Measurements from ENCODE around the gene NKAIN2.
A peak's percentile ranks its signal among the peaks of the same experiment; 100 is the strongest.

The NKAIN2 gene

DNA sequence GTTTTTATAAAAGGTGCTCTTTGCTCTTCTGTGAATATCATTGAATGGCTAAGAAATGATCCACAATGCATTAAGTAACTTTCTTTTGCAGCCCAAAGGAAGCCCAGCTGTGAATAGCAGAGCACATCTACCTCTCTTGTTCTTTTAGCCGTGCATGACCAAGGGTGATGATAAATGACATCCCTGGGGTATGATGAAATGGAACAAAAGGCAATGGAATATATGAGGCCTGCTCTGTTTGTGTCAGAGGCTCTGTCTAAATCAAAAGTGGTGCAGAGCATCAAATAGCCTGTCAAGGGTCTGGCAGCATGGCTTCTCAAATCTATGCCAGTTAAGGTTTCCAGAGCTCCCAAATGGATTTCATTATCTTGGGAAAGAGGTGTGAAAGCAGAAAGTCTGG is 796.0 kb downstream of the NKAIN2 start:
- no peak overlapping the region for H3K4me3 ChIP-seq (ENCODE audit: low read length)
- H3K4me1 ChIP-seq (ENCODE audit: insufficient read depth, low read length), result peaks cover under 1% of the 10 kb centered on the region
- H3K36me3 ChIP-seq (ENCODE audit: insufficient read depth, low read length), result no peaks in the 10 kb centered on the region
- H2AFZ ChIP-seq (ENCODE audit: low read depth, low read length), result no peak overlapping the region
- H3K27me3 ChIP-seq (ENCODE audit: insufficient read depth, low read length), result no peaks in the 10 kb centered on the region
- H3K9me3 ChIP-seq (ENCODE audit: low read length), result no peaks in the 10 kb centered on the region

- Histone ChIP-seq H2AFZ (ENCODE audit: low read depth, low read length) (no peak overlapping the region), H3K4me3 (ENCODE audit: low read length) (no peak overlapping the region), H3K36me3 (ENCODE audit: insufficient read depth, low read length) (no peaks in the 10 kb centered on the region), H3K9me3 (ENCODE audit: low read length) (no peaks in the 10 kb centered on the region), H3K4me1 (ENCODE audit: insufficient read depth, low read length) (peaks cover 2% of the 10 kb centered on the region), H3K27me3 (ENCODE audit: insufficient read depth, low read length) (no peaks in the 10 kb centered on the region)
These were observed 801.1 kb downstream of the NKAIN2 start for GRCh38 chr6:124604719-124605118.

- peaks cover 2% of the 10 kb centered on the region for H3K4me1 ChIP-seq (ENCODE audit: insufficient read depth, low read length)
- no peak overlapping the region for H2AFZ ChIP-seq (ENCODE audit: low read depth, low read length)
- H3K4me3 ChIP-seq (ENCODE audit: low read length), result no peak overlapping the region
- H3K27me3 ChIP-seq (ENCODE audit: insufficient read depth, low read length), result no peaks in the 10 kb centered on the region
- H3K9me3 ChIP-seq (ENCODE audit: low read length), result no peaks in the 10 kb centered on the region
- no peaks in the 10 kb centered on the region for H3K36me3 ChIP-seq (ENCODE audit: insufficient read depth, low read length)
These were observed 803.5 kb downstream of the NKAIN2 start for GRCh38 chr6:124607119-124607627.

DNA sequence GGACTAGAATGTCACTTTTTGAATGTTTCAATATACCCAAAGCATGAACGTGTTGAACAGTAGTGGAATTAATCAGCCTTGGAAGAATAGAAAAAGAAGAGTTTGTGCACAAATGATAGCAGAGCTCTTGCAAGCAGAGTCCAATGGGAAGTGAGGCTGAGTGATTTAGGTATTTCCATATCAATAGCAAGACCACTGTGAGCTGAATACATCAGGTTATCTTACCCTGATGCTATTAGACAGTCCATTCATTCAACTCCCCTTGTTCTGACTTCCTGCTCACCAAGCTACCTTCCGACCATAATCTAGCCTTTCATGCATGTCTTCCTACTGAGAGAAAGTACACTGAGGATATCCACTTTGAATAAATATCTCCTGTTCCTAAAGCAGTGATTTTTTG is 809.4 kb downstream of the NKAIN2 start:
- Histone ChIP-seq H3K36me3 (ENCODE audit: insufficient read depth, low read length) (no peaks in the 10 kb centered on the region), H3K4me1 (ENCODE audit: insufficient read depth, low read length) (peaks cover 12% of the 10 kb centered on the region), H3K9me3 (ENCODE audit: low read length) (no peaks in the 10 kb centered on the region), H3K4me3 (ENCODE audit: low read length) (no peak overlapping the region), H2AFZ (ENCODE audit: low read depth, low read length) (peak overlapping the region; percentile 33), H3K27me3 (ENCODE audit: insufficient read depth, low read length) (no peaks in the 10 kb centered on the region)

DNA sequence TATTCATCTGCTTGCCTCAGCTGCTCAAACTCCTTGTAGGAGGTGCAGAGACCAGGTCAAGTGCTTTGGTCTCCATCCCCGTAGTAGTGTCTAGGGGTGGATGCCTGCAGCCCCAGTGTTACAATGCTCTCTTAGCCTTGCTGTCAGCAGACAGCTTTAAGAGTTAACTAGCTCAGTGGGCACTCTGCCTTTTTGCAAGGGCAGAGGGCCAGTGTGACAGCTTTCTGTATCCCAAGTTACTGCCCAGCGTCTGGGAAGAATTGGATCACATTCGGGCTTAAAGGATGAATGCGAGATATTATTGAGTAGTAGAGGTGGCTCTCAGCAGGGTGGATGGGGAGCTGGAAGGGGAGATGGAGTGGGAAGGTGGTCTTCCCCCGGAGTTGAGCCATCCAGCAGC is 818.7 kb downstream of the NKAIN2 start:
- Histone ChIP-seq H3K4me1 (ENCODE audit: insufficient read depth, low read length) (no peaks in the 10 kb centered on the region), H3K36me3 (ENCODE audit: insufficient read depth, low read length) (no peaks in the 10 kb centered on the region), H3K27me3 (ENCODE audit: insufficient read depth, low read length) (no peaks in the 10 kb centered on the region), H2AFZ (ENCODE audit: low read depth, low read length) (no peak overlapping the region), H3K9me3 (ENCODE audit: low read length) (no peaks in the 10 kb centered on the region), H3K4me3 (ENCODE audit: low read length) (no peak overlapping the region)

- Histone ChIP-seq H3K27me3 (ENCODE audit: insufficient read depth, low read length) (no peaks in the 10 kb centered on the region), H3K4me3 (ENCODE audit: low read length) (no peak overlapping the region), H3K9me3 (ENCODE audit: low read length) (no peaks in the 10 kb centered on the region), H3K4me1 (ENCODE audit: insufficient read depth, low read length) (no peaks in the 10 kb centered on the region), H3K36me3 (ENCODE audit: insufficient read depth, low read length) (no peaks in the 10 kb centered on the region), H2AFZ (ENCODE audit: low read depth, low read length) (no peak overlapping the region)
These were observed 830.0 kb downstream of the NKAIN2 start for GRCh38 chr6:124633655-124634054.

- no peaks in the 10 kb centered on the region for H3K36me3 ChIP-seq (ENCODE audit: insufficient read depth, low read length)
- H3K9me3 ChIP-seq (ENCODE audit: low read length), result no peaks in the 10 kb centered on the region
- H2AFZ ChIP-seq (ENCODE audit: low read depth, low read length), result no peak overlapping the region
- no peaks in the 10 kb centered on the region for H3K4me1 ChIP-seq (ENCODE audit: insufficient read depth, low read length)
- no peak overlapping the region for H3K4me3 ChIP-seq (ENCODE audit: low read length)
- H3K27me3 ChIP-seq (ENCODE audit: insufficient read depth, low read length), result no peaks in the 10 kb centered on the region
These were observed 836.8 kb downstream of the NKAIN2 start for GRCh38 chr6:124640432-124640831.

DNA sequence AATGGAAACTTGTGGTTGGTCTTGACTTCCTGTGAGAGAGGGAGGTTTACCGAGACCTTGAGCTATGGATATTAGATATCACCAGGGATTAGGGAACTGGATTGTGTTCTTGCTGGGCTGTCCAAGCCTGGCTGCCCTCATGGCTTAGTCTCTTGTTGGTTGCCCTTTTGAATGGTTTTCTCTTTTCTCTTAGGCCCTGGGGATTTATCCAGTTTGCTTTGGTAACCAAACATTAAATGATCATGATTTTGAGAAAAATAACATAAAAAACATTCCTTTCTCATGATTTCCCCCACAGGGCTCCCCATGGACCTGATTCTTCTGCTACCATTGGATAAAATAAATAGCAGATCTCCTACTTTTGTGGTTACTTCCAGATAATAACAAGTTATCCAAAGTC is 852.2 kb downstream of the NKAIN2 start:
- Histone ChIP-seq H3K27me3 (ENCODE audit: insufficient read depth, low read length) (no peaks in the 10 kb centered on the region), H3K9me3 (ENCODE audit: low read length) (no peaks in the 10 kb centered on the region), H2AFZ (ENCODE audit: low read depth, low read length) (no peak overlapping the region), H3K4me1 (ENCODE audit: insufficient read depth, low read length) (peaks cover 19% of the 10 kb centered on the region), H3K4me3 (ENCODE audit: low read length) (no peak overlapping the region), H3K36me3 (ENCODE audit: insufficient read depth, low read length) (no peaks in the 10 kb centered on the region)

DNA sequence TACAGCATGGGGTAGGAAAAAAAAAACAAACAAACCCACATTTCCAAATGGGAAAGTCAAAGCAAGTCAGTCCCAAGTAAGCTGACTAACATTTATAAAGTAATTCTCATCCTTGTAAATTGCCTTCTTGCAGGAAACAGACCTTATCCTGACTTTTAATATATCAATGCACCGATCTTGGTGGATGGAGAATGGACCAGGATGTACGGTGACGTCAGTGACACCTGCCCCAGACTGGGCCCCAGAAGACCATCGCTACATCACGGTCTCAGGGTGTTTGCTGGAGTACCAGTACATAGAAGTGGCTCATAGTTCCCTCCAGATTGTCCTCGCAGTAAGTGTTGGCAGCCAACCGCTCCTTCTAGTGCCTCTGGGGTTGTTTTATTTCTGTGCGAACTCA is 854.4 kb downstream of the NKAIN2 start:
- no peaks in the 10 kb centered on the region for H3K9me3 ChIP-seq (ENCODE audit: low read length)
- no peak overlapping the region for H2AFZ ChIP-seq (ENCODE audit: low read depth, low read length)
- no peaks in the 10 kb centered on the region for H3K36me3 ChIP-seq (ENCODE audit: insufficient read depth, low read length)
- H3K4me1 ChIP-seq (ENCODE audit: insufficient read depth, low read length), result peaks cover 32% of the 10 kb centered on the region
- H3K4me3 ChIP-seq (ENCODE audit: low read length), result no peak overlapping the region
- no peaks in the 10 kb centered on the region for H3K27me3 ChIP-seq (ENCODE audit: insufficient read depth, low read length)

DNA sequence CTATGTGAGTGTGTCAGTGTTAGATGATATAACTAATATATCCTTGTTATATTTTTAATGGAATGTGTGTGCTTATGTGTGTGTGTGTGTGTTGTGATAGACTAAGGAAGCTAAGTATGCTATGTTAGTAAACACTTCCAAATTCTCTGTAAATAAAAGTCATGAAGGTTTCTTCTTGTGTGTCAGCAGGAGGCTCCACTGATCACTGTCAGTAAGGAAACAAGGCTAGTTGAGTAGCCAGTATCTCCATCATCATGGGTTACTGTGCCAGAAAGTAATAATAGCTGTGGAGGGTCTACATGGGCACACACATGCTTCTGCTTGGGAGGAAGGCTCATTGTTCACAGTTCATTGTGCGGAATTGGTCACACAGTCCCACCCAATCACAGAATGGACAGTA is 855.8 kb downstream of the NKAIN2 start:
- Histone ChIP-seq H3K4me3 (ENCODE audit: low read length) (no peak overlapping the region), H3K9me3 (ENCODE audit: low read length) (no peaks in the 10 kb centered on the region), H2AFZ (ENCODE audit: low read depth, low read length) (no peak overlapping the region), H3K27me3 (ENCODE audit: insufficient read depth, low read length) (no peaks in the 10 kb centered on the region), H3K36me3 (ENCODE audit: insufficient read depth, low read length) (no peaks in the 10 kb centered on the region), H3K4me1 (ENCODE audit: insufficient read depth, low read length) (peaks cover 32% of the 10 kb centered on the region)

GRCh38 chr6:124660185-124660584 is 856.5 kb downstream of the NKAIN2 start:
- H3K27me3 ChIP-seq (ENCODE audit: insufficient read depth, low read length), result no peaks in the 10 kb centered on the region
- no peak overlapping the region for H2AFZ ChIP-seq (ENCODE audit: low read depth, low read length)
- H3K36me3 ChIP-seq (ENCODE audit: insufficient read depth, low read length), result no peaks in the 10 kb centered on the region
- peaks cover 32% of the 10 kb centered on the region for H3K4me1 ChIP-seq (ENCODE audit: insufficient read depth, low read length)
- no peaks in the 10 kb centered on the region for H3K9me3 ChIP-seq (ENCODE audit: low read length)
- no peak overlapping the region for H3K4me3 ChIP-seq (ENCODE audit: low read length)

DNA sequence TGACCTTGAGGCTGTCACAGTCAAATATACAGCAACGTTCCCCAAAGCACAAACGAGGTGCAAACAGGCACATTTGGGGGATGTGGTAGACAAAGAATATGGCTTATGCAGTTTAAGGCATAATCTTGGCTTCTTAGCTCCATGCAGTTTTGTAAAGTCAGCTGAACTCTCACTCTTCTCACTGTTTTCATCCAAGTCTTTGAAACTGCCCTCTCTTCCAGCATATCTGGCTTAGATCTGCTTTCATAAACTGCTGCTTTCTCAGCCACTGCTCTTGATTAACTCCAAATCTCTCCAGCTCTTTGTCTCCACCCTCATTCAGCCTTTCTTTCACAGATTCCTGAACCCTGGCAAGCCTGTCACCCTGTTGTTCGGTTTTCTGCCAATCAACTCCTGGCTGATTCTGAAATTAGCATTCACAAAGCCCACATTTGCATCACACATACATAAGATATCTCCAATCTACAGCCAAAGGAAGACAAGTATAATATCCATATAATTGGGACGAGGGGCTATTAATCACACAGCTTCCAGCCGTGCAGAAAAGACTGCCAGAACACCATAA is 857.5 kb downstream of the NKAIN2 start:
- no peaks in the 10 kb centered on the region for H3K9me3 ChIP-seq (ENCODE audit: low read length)
- H2AFZ ChIP-seq (ENCODE audit: low read depth, low read length), result no peak overlapping the region
- no peaks in the 10 kb centered on the region for H3K36me3 ChIP-seq (ENCODE audit: insufficient read depth, low read length)
- no peaks in the 10 kb centered on the region for H3K27me3 ChIP-seq (ENCODE audit: insufficient read depth, low read length)
- no peak overlapping the region for H3K4me3 ChIP-seq (ENCODE audit: low read length)
- peaks cover 32% of the 10 kb centered on the region for H3K4me1 ChIP-seq (ENCODE audit: insufficient read depth, low read length)

- Histone ChIP-seq H3K4me3 (ENCODE audit: low read length) (no peak overlapping the region), H3K27me3 (ENCODE audit: insufficient read depth, low read length) (no peaks in the 10 kb centered on the region), H2AFZ (ENCODE audit: low read depth, low read length) (no peak overlapping the region), H3K9me3 (ENCODE audit: low read length) (no peaks in the 10 kb centered on the region), H3K36me3 (ENCODE audit: insufficient read depth, low read length) (no peaks in the 10 kb centered on the region), H3K4me1 (ENCODE audit: insufficient read depth, low read length) (peaks cover 6% of the 10 kb centered on the region)
These were observed 864.4 kb downstream of the NKAIN2 start for GRCh38 chr6:124668028-124668427.
